GM21786 (cell line): ENCODE results near the gene RAD51AP1.

Experiments used
- ATAC-seq: cut with Tn5 transposase; IDR thresholded peaks from one replicate; pipeline ENCODE4 v1.9.1; 2021; ENCODE audit not compliant: unreplicated experiment

Gene RAD51AP1

DNA sequence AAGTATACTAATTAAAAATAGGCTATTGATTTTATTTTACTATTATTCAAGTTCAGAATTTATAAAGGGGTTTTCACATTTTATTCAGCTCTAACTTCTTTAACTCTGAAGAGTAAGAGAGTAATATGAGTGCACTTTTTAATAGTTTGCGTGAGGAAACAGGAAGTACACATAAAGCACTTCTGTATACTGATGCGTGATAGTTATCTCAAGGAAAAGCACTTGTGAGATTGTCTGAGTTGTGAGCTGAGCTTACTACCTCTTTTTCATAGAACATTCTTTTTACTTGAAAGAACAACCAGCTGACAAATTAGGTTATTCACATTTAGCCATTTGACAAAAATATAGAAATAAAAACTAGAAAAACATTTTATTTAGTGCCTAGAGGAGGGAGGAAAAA is 1.9 kb downstream of the RAD51AP1 start:
- ATAC-seq, result no peak

- ATAC-seq, result no peak
These were observed 6.5 kb downstream of the RAD51AP1 start for GRCh38 chr12:4545195-4545594.

DNA sequence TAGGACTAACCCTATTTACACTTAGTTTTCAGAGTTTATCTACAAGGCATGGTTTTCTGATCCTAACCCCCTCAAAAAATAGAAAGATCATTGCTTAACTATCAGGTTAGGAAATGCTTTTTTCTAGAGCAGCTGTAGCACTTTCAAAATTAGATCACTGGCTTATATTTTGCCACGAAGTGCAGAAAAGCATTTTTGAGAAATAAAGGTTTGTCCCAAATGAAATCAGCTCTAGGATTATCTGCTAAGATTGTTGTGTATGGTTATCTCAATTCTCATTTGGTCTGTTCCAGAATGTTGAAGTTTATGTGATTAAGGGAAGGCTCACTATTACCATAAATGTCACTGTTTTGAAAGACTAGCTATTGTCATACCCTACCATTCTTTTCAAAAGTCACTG is 13.5 kb downstream of the RAD51AP1 start:
- no peak for ATAC-seq

DNA sequence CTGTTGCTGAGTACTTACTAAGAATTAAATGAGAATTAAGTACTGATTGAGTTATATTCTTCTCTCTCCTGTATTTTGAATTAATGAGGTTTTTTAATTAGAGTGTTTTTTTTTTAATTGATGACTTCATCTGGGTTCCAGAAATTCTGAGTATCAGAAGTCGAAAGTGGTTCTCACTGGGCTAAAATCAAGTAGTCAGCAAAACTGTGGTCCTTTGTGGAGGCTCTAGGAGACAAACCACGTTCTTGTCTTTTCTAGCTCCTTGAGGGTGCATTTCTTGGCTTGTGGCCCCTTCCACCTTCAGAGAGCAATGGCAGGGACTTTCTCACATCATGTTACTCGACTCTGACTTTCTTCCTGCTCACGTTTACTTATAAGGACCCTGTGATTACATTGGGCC is 15.3 kb downstream of the RAD51AP1 start:
- ATAC-seq, result no peak

GRCh38 chr12:4555804-4556203 is 17.1 kb downstream of the RAD51AP1 start:
- no peak for ATAC-seq

DNA sequence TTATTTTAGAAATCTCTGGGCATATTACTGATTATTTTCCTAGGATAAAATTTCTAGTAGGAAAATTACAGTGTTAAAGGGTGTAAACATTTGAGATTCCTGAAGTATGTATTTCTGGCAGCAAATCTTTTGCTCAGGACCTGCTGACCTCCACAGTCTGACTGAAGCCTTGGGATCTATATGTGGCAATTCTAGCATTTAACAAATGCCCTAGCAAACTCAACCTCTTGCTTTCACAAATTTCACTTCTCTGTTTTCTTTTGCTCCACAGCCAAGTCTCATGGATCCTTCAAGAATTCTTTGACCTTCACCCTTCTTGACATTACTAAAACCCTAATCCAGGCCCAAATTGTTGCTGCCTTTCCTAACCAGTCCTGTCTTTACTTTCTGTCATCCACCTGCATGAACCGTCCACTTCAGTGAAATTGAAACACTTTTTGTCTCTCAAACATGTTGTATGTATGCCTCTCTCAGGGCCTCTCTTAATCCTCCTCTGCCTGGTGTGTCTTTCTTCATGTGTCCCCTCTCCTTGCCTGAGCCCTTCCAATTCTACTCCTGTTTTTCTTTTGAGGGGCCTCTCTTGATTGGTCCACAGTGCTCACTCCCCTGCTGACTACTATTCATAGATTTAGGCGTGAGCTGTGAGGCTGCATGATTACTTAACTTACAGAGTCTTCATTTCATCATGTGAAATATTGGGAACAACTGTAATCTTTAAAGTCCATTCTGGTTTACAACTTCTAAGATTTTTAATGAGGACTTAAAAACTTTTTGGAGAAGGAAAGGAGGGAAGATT is 18.2 kb downstream of the RAD51AP1 start:
- no peak for ATAC-seq

DNA sequence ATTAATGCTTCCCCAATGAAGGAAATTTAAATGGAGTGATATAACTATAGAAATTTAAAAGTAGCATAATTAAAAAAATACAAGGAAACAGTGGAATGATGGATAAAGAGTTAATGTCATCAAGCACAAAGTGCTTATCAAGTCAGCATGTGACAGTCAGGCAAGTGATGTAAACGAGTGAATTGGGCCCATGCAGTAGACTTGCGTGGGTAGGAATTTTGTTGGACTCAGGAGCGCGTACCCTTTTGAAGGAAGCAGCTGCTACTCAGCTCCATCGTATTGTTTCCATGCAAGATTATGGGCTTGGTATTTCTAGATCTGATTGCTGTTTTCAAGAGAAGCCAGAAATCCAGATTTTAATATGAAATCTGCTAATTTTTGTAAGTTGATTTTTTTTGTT is 18.9 kb downstream of the RAD51AP1 start:
- no peak for ATAC-seq

DNA sequence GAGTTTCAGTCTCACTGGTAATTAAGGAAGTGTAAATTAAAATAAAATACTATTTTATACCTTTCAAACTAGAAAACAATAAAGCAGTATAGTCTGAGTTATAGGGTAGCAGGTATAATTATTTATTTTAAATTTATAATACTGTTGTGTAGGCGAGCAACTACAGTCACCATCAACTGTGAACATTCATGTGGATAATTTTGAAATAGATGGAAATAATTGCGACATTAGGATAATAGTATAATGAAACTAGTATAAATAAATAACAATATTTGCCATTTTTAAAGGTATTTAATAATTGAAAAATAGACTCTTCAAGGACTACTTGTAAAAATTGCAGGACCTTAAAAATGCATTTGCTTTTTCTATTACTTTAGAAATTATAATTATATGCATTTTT is 19.5 kb downstream of the RAD51AP1 start:
- ATAC-seq, result no peak

DNA sequence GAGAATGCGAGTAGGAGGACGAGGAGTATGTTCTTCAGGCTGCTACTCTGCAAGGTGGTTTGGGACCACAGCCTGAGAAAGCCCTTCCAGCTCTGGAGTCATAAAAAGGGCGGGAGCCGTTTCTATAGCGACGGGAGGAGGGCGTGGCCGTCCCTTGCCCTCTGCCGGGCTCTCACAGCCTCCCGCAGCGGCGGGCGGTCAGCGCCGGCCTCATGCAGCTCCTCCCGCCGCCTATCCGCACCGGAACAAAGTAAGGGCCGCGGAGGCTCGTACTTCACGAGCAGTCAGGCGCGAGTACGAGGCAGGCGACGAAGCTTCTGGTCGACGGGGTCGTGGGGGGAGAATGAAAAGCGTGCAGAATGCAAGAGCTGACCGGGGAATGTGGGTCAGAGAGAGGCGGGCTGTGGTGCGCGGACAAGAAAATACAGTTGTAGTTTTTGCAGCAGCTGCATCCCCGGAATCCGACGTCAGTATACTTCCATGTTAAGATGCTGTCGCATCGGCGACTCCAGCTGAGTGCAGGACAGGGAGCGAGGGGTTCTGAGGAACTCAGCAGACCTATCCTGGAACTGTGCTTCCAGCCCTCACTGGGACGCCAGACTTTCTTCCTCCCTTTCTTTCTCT is 23.5 kb downstream of the RAD51AP1 start, which contains the start of gene DYRK4:
Gene DYRK4 (plus strand): TSS at position 175 of the 624 bp plus-strand sequence. CDS start 38 bp downstream, at position 213.
- no peak for ATAC-seq

DNA sequence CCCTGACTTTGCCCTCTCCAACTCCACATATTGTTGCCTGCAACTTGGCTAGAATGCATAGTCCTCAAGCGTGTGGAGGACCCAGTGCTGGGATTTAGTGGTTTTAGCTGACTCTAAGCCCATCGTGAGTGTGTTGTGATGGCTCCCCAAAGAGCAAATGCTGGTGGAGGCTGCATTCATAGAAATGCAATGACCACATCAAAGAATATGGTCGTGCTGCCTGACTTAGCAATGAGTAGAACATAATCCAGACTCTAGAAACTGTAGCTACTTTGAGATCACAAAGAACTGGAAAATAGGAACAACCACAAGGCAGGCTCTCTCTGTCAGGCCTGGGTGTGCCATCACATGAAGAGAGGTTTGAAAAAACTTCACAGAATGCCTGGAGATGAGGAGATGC is 24.6 kb downstream of the RAD51AP1 start:
- no peak for ATAC-seq

DNA sequence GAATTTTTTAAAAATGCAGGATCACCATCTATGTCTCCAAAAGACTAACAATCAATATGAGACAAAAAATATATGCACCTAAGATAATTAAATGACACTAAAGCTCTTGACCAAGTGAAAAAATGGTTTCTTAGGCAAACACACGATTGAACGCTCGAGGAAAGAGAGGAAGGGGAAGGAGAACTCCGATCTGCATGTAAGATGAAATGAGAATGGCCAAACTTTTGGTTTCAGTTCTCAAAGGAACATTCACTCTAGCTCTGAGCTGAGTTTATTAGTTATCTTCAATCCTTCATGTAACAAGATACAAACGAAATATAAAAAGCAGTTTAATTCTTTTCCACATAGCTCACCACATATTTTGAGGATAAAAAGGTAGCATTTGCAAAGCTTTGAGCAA is 26.1 kb downstream of the RAD51AP1 start:
- ATAC-seq, result no peak

DNA sequence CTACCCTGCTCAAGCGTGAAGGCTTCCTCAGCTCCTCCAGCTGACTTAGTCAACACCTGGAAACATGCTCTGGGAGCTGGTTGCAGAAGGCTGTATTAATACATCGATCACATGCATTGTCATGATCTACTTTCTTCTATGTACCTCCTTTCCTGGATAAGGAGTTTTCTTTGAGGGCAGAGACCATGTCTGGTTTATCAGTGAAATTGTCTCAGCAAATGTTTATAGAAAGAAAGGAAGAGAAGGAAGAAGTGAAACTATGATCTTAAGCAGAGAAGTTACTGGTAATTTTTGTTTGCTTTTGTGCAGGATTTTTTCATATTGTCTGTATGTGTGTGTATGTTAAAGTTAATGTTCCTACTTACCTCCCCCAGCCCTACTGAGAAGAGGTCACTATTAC is 27.8 kb downstream of the RAD51AP1 start:
- no peak for ATAC-seq

GRCh38 chr12:4567073-4567881 is 28.6 kb downstream of the RAD51AP1 start:
- ATAC-seq, result peak; percentile 69

DNA sequence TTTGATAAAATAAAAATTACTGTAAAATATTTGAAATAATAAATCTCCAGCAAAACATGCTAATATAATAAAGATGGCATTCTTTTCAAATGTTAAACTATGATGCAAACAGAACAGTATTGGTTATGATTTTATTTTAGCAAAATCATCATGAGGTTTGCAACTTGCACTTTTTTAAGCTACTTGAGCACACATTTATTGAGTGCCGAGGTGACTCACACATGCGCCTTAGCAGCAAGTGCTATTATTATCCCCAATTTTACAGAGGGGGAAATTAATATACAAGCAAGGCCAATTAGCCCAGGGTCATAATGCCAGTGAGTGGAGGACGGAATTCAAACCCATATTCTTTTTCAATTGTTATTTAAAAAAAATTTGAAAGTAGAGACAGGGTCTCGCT is 30.6 kb downstream of the RAD51AP1 start:
- no peak for ATAC-seq

DNA sequence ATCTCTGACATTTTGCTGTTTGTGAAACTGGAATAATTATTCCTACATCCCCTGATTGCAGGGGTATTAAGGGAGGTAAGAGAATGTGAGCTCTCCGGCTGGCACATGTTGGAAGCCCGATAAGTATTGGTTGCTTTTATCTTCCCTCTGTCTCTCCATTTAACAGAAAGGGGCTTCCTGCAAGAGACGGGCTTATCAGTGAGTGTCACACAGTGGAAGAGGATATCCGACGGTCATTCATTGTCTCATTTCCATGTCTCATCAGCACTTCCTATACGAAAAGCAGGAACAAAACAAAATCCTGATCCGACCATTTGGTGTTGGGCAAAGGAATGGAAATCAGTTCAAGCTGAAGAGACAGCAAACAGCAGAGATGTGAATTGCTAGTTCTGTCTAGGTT is 34.0 kb downstream of the RAD51AP1 start:
- ATAC-seq, result no peak

DNA sequence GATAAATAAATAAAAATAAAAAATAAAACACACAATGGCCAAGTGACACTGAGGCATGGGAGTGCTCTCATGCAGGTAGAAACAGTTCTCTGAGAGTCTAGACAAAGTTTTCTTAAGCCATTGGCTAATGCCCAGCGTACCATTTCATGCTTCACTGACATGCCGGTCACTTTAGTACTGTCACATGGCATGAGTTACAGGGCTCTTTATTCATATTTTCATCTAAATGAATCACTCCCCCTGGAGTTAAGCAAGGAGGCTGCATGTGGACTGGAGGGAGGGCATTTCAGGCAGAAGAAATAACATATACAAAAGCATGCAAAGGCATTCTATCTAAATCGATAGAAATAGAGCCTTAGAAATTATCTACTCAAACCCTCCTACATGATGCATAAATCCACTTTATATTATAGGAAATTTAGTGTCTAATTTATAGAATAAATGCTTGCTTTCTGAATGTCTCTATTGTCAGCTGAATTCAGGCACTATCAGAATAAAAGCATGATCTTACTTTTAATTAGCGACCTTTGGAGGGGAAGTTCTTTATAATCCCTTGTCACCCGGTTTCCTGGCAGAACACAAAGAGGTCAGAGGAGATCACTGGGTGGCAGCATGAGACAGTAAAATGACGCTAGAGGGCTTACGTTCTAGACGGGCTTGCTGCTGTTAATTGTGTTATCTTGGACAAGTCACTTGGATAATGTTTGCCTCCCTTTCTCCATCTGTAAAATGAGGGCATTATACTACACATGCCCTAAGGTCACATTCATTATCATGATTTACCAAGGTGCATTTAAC is 40.8 kb downstream of the RAD51AP1 start:
- no peak for ATAC-seq

DNA sequence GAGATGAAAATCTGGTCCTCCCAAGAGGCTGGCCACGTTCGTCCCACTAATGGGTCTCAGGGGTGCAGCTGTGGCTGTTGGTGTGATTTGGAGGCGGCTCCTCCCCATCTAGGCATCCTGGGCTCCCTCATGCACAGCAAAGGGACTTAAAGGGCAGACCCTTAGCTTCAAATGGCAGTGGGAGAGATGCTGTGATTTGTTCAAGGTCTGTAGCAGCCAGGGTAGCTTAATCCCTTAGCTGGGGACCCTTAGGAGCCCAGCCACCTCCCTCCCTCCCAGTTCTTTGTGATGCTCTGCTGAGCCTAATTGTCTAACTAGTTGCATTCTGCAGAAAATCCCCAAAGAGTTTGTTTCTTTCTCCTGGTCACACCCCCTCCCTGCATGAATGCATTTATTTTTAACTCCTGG is 41.6 kb downstream of the RAD51AP1 start:
- no peak for ATAC-seq

DNA sequence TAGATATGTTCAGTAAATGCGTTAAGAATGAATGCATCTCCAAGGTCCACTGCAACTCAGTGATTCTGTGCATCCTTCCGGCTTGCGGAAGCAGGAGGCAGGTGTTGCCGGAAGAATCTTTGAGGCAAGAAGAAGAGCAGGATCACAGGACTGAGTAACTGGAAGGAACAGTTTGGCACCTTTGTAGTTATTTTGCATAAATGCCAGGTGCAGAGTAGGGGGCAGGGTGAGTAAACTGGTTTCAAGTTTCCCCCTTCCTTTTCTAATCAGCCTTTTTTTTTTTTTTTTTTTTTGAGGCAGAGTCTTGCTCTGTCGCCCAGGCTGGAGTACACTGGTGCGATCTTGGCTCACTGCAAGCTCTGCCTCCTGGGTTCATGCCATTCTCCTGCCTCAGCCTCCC is 45.6 kb downstream of the RAD51AP1 start:
- ATAC-seq, result no peak

DNA sequence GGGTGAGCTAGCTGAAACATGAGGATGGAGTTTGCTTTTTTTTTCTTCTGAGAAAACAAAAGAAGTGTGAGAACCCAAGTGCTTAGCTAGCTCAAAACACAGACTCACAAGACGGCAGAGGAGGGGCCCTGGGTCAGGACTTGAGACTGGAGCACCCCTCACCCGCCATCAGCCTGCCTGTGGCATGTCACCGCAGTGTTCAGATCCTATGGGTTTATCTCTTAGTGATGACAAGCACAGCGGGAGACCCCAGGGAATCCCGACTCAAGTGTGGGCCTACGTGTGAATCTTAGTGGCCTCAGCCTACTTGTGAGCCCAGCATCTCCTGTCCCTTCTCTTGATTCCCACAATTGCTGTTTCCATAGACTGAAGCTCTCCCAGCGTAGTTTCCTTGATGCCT is 46.2 kb downstream of the RAD51AP1 start:
- ATAC-seq, result no peak

DNA sequence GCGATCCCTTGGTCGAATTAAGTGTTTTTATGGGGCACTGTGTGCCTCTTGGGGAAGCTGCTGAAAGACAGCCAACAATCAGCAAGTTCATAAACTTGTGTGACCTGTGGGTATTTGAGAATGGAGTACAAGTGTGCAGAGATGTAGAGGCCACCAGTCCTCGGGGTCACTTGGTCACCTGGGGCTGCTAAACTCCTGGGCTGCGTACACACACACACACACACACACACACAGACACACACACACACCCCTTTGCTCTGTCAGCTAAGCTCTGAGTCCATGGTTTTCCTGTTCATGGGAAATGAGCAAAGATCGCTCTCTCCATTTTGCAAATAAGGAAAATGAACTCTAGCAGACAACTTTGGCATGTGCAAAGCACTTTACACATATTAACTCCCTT is 47.8 kb downstream of the RAD51AP1 start:
- no peak for ATAC-seq

DNA sequence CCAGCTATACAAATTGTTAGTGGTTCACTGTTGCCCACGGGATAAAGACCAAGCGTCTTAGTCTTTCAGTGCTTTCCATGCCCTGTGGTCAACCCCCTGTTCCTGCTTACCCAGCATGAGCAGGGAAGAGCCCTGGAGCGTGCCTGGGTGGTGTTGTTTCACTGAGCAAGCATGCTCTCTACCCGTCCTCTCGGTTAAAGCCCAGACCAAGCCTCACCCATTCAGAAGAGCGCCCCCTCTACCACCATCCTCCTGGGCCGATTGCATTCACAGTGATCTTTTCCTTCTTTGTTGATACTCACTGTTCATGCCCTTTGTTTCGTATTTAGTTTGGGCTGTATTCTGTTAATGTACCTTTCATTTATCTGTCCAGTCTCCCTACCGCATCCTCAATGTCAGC is 48.4 kb downstream of the RAD51AP1 start:
- ATAC-seq, result no peak
